Measurements from ENCODE around the gene ZNF385A. TPM values are rescaled to one million over a fixed set of nuclear protein-coding genes. Genes with fewer than 3 reads are reported as not detected.
"Not testable (repeated sequence)": the region's sequence is repeated elsewhere in the genome, so short reads cannot be mapped to it uniquely, and the experiment has no call there.

The ZNF385A gene
- total RNA-seq, 1 donor from 2014 or later, result 2.2 TPM

DNA sequence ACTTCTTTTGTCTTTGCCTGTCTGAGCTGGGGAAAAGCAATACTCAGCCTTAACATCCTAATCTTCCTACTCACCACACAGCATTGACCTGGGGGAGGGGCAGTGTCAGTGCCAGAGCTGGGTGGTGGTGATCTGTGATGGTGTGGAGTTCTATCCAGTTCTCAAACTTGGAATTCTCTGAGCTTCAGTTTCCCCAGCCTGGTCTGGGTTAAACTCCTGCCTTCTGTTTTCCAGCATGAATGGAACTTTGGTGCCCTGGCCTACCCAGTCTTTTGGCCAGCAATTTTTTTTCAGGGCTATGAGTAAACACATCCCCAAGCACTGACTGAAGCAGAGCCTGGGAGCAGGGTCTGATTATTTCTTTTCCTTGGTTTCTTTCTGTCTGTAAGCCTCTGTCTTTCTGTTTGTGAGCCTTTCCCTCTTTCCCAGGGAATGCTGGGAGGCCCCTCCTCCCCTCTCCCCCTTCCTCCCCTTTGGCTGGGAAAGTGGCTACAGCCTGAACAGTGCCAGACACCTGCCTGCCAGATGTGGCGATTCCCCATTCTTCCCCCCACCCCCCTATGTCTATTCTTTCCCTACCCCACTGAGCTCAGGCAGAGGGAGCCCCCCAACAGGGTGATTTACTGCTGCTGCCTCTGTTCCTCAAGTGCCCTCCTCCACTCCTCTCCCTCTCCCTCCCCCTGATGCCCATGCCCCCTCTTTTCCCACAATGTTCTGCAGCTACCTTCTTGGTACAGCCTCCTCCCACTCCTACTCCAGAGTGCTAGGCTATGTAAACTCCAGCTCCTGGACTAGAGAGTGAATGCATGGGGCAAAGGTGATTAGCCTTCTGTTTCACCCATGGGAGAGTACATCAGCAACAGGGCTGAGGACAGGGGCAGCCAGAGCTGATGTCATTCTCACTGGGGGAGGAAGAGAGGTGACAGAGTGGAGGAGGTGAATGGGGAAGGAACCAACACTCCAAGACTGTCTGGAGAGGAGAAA is 31.4 kb downstream of the ZNF385A start:
- DNase-seq, result no peak

DNA sequence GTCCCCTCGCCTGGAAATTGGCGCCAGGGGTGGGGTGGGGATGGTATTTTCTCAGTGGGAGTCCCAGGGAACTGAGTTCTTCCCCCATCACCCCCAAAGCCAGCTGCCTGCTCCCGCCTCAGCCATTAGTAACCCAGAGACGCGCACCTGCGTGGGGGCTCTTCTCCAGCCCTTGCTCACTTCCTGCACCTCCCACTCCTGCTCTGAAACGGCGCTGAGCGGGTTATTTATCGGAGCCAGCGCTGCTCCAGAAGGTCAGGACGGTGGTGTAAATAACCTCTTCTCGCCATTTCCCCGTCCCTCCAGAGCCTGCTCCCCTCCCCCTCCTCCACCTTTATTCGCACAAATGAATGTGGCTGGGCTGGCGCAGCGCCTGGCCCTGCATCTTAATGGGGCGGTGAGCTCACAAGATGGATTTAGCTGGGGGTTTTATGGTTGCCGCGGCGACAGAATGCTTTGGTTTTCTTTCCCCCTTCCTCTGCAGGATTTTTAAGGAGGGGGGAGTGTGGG is 32.5 kb downstream of the ZNF385A start:
- DNase-seq, result no peak

DNA sequence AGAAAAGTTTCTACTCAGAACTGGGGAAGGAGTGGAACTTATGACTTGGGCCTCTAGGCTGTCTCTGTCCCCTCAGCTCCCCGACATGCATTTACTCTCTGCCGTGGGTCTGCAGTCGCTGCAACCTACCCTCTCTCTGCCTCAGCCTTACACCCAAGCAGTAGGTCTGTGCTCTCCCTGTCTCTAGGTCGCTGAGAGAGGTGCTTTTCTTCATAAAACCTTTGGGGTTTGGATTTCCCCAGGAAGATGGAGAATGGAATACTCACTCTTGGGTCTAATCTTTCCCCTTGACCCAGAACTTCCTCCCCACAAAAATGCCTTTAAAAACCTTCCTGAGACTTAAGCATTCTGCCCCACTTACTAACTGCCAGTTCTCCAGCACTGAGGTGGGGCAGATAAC is 33.2 kb downstream of the ZNF385A start:
- no peak for DNase-seq

DNA sequence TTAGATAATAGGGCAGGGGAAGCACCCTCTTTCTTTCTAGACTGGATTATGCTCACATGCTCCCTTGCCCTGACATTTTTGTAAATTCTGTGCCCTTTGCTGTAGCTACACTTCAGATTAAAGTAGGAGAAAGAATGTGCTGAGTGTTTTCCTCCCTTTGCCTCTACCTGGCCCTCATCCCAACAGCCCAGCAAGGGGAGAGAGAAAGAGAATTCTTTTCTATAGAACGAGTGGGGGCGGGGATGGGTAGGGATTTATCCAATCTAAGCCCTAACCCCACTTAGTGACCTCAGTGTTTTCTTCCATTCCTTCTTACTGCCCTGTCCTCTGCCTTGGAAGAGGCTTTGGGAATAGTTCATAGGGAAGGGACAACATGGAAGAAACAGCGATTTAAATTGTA is 33.8 kb downstream of the ZNF385A start:
- DNase-seq, result no peak

DNA sequence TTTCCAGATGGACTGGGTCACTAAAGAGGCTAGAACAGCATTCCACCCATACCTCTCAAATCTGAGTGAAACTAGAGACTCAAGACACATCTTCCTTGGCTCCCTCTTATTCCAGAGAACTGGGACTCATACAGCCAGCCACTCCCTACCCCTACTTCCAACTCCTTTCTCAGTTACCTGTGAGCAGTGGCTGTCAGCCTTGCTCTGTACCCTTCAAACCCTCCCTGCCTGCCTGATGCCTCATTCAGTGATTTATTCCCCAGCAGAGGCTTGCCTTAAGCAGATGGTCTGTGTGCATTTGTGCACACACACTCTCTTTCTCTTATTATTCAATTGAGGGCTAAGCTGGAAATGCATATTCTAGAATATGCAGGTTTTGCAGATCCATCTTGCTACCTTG is 34.9 kb downstream of the ZNF385A start:
- DNase-seq, result no peak

DNA sequence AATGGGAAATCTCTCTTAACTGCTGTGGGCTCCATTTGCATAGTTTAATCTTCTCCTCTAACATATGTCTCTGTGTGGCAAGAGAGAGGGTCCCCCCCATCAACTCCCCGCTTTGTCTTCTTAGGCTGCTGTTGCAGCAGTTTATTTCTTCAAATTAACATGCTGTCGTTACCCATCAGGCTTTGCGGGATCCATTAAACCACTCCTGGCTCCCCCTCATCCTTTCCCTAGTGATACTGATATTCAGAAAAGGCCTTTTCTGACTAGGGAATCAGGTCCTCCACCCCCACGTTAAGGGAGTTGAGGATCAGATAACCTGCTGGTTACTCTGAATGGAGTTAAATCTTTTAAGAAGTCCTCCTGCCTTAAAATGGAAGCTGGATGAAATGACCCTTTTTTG is 35.5 kb downstream of the ZNF385A start:
- DNase-seq, result no peak

DNA sequence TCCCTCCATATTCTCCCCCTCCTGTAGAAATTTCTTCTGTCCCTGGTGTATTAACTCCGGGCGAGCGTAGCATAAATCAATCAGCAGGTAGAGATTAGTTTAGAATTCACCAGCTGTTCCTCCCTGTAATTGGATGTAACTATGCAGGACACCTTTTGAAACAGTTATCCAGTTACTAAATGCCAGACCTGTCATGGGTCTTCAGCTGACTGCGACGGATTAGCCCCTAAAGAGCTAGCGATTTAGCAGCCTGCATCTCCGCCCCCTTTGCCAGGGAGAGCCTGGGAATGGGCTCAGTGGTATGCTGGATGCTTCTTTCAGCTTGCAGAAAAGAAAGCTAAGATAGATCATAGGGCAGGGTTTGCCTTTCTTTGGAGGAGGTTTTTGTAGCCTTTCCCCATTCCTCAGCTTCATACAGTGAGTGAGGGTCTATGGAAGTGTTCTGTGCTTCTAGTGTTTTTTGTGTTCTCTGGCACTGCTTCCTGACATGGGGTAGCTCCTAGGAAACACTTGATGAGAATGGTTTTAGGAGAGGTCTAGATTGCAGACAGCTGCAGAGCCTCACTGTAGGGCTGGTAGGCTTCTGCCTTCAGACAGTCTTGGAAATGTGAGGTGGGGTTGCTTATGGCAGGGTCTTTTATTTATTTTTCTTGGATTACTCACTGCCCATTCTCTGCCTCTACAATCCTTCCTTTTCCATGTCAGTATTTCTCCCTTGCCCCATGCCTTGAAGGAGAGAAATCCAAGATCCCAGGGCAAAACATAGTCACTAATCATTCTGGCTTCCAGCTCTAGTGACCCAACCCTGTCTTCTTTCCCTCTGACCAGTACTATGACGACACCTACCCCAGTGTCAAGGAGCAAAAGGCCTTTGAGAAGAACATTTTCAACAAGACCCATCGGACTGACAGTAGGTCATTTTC is 42.9 kb downstream of the ZNF385A start:
- DNase-seq, result no peak

DNA sequence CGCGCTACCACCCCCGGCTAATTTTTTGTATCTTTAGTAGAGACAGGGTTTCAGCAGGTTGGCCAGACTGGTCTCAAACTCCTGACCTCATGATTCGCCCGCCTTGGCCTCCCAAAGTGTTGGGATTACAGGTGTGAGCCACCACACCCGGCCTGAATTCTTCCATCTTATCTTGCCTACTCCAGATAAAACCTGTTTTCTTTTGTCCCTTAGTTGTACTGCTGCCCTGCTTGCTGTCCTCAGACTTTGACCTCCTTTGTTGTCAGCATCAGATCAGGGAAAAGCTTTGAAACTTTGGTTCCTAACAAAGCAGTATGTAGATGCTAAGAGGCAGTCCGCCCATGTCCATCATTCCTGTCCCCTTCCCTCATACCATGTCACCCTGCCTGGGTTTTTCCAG is 43.7 kb downstream of the ZNF385A start:
- DNase-seq, result no peak

DNA sequence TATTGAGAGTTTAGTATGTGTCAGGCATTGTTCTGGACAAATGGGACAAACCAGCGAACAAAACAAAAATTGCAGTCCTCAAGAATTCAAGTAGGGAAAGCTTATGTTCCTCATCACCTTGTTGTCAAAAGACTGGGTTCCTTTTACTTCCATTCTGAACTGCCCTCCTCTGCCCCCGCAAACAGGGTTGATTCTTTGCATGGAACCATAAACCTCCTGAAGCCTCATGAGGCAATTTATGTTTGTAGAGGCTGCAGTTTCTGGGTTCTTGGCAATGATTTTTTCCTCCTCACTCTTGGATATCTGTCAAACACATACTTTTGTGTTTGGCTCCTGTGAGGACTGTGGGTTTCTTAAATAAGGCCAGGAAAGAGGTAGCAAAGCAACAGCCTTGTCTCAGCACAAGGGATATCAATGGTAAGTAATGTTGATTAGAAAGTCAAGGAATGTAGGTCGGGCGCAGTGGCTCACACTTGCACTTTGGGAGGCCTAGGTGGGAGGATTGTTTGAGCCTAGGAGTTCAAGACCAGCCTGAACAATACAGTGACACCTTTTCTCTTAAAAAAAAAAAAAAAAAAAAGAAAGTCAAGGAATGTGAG is 45.7 kb downstream of the ZNF385A start:
- no peak for DNase-seq

DNA sequence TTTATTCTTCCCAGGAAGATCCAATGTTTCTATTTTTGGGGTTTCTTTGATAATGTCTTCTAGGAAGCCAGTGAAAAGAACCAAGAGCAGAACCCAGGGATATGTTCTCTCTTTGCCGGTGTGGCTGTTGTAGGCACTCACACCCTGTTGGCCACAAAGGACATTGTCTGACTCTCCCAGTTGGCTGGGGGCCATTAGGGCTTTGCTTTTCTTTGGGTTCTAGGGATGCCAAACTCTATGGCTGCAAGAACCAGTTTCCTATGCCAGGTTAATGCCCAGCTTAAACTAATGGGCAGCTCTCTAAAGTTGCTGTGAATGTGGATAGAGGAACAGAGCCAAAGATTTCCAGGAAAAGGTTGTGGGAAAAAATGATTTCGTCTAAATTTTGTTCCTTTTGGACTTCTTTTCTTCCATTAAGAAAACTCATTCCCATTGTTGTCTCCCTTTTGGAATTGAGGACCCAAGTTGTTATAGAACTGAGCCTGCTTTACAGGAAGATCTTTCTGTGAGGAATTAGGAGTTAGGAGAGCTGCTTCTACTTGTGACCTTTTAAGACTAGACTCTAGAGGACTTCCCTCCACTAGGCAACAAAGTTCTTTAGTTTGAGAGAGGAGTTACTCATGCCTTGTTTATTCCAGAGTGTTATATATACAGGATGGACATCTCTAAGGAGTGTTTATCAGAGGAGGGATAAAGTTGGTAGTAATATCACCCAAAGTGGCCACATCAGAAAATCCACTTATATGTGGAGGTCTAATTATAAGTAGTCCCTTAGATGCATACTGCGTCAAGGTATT is 46.5 kb downstream of the ZNF385A start:
- DNase-seq, result no peak

DNA sequence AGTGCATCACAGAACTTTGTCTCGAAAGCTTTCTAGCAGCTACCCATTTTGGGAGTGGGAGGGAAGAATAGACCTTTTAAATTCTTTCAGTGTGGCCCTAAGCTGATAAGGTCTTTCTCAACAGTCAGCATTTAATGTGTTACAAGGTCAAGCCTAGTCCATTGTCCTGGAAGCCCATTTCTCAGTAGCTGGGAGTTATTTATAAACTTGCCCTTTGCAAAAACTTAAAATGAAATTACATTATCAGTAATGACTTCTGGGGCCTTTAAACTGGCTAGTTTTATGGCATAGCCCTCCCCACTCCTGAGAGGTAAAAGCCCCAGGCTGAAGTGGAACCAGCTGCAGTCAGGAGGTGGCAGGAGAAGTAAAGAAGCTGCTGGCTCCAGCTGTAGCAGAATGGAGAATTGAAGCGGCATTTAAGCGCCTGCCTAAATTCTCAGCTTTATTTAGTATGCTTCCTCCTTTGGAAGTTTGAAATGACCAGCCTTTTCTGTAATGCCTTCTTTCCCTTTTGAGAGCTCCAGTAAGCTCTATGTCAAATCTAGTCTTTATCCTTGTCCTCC is 47.2 kb downstream of the ZNF385A start:
- DNase-seq, result no peak

DNA sequence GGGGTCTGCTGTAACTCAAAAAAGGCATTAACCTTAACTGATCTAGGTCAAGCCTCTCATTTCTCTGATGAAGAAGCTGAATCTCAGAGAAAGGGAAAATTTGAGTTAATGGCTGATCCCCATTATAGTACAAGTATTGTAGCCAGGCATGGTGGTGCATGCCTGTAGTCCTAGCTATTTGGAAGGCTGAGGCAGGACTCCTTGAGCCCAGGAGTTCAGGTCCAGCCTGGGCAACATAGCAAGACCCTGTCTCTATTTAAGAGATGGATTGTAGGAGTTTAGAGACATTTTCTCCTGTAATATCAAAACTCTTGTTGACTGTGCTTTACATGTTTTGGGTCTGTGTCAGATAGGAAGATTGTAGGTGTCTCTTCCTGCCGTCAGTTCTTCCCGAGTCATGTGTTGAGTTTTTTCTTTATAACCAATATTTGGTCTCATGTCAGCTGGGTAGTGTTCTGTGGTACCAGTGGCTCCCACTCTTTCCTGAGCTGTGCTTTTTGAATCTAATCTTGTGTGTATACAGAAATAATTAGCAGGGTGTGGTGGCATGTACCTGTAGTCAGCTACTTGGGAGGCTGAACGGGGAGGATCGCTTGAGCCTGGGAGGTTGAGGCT is 51.0 kb downstream of the ZNF385A start:
- DNase-seq, result no peak

DNA sequence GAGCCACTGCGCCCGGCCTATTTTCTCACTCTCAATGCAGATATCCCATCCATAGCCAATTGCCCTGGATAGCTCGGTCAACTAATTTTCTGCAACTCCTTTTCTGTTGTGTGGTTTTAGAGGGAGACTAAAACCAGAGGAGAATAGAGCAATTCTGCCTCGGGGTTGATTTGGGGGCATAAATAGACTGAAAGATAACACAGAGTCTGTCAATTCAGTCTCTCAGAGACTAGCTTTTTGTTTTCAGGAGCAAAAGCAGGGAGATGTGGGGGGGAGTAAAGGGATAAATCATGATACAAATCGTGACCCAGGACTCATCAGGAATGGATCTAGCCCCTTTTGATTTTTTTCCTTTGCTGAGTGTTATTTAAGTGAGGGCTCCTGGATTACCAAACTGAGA is 53.1 kb downstream of the ZNF385A start:
- no peak for DNase-seq

DNA sequence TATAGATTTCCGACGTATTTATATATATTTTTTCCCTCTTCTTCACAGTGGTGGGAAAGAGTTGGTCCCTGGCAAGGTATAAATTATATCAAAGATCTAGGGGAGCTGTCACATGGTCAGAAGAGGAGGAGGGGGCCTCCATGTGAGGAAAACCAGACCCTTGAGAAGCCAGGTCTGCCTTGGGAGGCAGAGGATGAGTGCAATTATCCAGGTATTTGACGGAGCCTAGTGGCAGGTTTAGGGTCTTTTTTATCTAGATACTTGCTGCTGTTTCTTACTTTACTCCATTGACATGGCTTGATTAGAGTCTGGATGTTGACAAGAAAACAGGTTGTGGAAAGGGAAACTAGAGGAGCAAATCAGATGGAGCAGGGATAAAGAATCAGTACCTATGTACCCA is 54.1 kb downstream of the ZNF385A start:
- no peak for DNase-seq

DNA sequence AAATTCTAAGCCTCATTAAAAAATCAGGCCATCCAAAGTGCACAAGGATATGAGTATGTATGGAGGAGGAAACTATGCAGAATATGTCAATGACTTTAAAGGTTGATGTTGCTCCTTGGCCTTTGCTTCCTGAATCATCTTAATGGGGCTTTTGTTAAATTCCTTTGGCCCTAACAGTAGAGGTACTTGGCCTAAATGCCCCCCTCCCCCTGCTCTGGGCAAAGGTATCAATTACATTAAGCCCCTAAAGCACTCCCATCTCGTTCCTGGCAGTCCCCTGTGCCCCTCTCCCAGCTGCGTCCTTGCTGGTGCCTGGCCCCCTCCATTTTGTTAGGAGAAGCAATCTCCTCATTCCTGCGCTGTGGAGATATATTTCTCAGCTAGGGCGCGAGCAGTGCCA is 54.8 kb downstream of the ZNF385A start:
- DNase-seq, result peak; percentile 39

DNA sequence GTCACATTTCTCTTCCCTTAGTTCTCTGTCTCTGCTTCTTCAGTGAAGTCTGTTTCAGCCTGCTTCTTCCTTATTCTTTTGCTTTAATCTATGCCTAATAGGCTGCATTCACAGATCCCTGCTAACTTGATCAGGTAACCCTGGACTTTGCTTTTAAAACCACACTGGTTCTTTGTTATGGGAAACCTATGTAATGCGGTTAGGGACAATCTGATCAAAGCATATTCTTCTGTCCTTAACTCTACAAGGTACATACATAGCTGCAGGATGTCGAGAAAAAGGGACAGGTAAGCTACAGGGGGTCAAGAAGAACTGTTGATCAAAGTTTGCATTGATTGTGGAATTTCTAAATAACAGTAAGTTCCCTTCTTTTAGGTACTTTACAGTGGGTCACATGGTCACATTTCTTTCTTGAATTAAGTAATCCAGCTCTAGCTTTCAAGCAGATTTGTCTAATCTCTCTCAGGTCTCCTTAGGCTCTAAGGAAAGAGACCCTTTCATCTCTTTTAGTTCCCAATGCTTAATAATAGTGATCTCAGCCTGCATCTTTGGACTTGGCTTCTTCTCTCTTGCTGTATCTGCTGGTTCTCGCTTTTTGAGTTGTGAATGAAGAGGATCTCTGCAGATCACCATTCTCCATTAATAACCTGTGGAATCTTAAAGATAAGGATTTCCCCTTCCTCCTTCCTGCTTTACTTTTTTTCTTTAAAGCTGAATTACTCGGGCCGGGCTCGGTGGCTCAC is 55.8 kb downstream of the ZNF385A start:
- no peak for DNase-seq

DNA sequence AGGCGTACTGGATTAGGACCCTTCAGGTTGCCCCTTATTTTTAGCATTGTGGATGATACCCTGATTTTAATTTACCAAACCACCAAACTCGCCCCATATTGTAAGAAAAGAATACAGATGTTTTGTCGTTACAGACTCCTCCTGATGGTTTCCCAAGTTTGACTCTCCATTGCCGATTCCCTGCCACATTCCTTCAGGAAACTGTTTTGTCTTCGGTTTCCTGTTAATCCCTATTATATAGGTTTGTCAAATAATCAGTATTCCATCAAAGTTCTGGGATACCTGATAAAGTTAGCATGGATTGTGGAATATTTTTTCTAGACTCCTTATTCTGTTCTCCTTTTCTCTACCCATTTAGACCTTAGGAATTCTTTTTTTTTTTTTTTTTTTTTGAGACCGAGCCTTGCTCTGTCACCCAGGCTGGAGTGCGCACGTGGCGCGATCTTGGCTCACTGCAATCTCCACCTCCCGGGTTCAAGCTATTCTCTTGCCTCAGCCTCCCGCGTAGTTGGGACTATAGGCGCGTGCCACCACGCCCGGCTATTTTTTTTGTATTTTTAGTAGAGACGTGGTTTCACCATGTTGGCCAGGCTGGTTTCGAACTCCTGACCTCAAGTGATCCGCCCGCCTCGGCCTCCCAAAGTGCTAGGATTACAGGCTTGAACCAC is 59.0 kb downstream of the ZNF385A start:
- DNase-seq, result not testable (repeated sequence)

DNA sequence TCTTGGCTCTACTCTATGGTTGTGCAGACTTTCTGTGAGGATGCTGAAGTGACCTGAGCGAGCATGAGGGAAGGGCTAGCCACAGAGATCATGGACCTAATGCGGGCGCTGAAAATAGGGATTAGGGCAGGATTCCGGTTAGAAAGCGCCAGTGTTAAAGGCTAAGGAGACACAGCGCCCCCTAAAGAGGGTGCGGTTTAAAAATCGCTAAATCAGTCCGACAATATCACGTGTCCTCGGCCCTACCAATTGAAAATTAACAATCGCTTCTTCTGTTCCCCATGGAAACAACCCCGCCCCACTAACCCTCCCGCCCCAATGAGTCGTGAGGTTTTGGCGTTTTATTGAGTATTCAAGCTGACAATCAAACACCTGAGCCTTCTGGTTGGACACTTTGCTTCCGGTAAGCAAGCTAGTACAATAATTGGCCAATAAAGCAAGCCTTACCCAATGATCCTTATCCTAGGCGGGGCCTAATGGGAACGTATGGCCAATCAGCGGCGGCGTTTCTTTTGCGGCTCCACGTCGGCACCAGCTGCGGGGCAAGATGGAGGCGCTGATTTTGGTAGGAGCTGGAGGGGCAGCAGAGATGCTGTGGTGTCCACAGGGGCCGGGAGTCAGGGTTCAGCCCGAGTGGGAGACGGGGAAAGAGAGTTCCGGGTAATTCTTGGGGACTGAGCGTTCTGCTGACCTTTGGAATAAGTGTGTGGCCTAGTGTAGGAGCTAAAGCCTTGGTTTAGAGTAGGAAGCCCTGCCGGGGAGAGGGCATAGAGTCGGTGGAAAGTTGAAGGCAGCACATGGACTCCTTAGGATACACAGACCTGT is 59.7 kb downstream of the ZNF385A start, which contains the start of gene COPZ1:
TSS of gene COPZ1 (plus strand) at position 515 of the 825 bp plus-strand sequence. CDS start at position 548, 33 bp downstream.
- DNase-seq, result peak; percentile 99

DNA sequence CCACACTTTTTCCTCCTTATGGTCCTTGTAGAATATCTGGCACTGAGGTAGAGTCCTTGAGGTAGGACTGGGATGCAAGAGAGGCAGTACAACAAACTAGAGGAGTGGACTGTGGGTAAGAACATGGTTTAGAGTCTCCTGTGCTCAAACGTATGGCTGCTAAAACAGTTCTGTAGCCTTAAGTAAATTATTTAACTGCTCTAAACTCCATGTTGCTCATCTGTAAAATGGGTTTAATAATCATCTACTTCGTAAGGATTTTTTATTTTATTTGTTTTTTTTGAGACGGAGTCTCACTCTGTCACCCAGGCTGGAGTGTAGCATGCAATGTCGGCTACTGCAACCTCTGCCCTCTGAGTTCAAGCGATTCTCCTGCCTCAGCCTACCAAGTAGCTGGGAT is 63.2 kb downstream of the ZNF385A start:
- no peak for DNase-seq

Data from dermis blood vessel endothelial cell (primary cell).